Effector memory CD8-positive, alpha-beta T cell (primary cell): Measurements from ENCODE around the gene ARFGAP1.

ENCODE experiments used
- ATAC-seq: fragments of 150-1000 bp; cut with Tn5 transposase; replicated peaks from 2 replicates; pipeline ENCODE4 v1.10.0; 2021; ENCODE audit warnings: mild to moderate bottlenecking, moderate library complexity
- DNase-seq, 3 experiments: peaks; one replicate each; pipeline ENCODE4 v3.0.0; 2021
- H3K27ac Mint-ChIP-seq, 2 donors: one replicate each; pipeline ENCODE4 v1.8.0; 2022; ENCODE audit warnings: mild to moderate bottlenecking in 2 of 2, mixed read lengths in 2 of 2, moderate library complexity in 2 of 2
- H3K27me3 Mint-ChIP-seq, 2 donors: one replicate each; pipeline ENCODE4 v1.8.0; 2022; ENCODE audit warnings: mixed read lengths in 2 of 2
- H3K36me3 Mint-ChIP-seq: one replicate; pipeline ENCODE4 v1.8.0; 2022; ENCODE audit warnings: mild to moderate bottlenecking, moderate library complexity, mixed read lengths; ENCODE audit not compliant: insufficient read depth
- H3K4me1 Mint-ChIP-seq, 2 donors: one replicate each; pipeline ENCODE4 v1.8.0; 2022; ENCODE audit warnings: low read depth in 2 of 2, mixed read lengths in 2 of 2
- H3K4me3 Mint-ChIP-seq, 2 donors: one replicate each; pipeline ENCODE4 v1.8.0; 2022; ENCODE audit warnings: mild to moderate bottlenecking in 2 of 2, mixed read lengths in 2 of 2, moderate library complexity in 2 of 2
- H3K9me3 Mint-ChIP-seq, 2 donors: one replicate each; pipeline ENCODE4 v1.8.0; 2022; ENCODE audit warnings: mixed read lengths in 2 of 2

Gene ARFGAP1

GRCh38 chr20:63309261-63310071, 36.9 kb downstream of the ARFGAP1 start:
- Mint-ChIP-seq H3K36me3 (no peaks in the 10 kb centered on the region), H3K27me3 (peaks cover 13 to 41% of the 10 kb centered on the region in 2 donors), H3K27ac (no peak overlapping the region), H3K9me3 (no peaks in the 10 kb centered on the region), H3K4me3 (no peak overlapping the region), H3K4me1 (peaks cover 3 to 4% of the 10 kb centered on the region in 2 donors)
- DNase-seq (peak in 1 of 3 experiments; percentile 22), ATAC-seq (no peak)

- Mint-ChIP-seq H3K36me3 (no peaks in the 10 kb centered on the region), H3K9me3 (no peaks in the 10 kb centered on the region), H3K4me3 (no peak overlapping the region), H3K4me1 (peaks cover 3 to 4% of the 10 kb centered on the region in 2 donors), H3K27ac (no peak overlapping the region), H3K27me3 (peaks cover 7 to 39% of the 10 kb centered on the region in 2 donors)
- no peak for ATAC-seq
- DNase-seq = no peak
Measured at GRCh38 chr20:63310265-63310991, 37.8 kb downstream of the ARFGAP1 start.

- H3K36me3 Mint-ChIP-seq = no peaks in the 10 kb centered on the region
- peaks cover 12 to 44% of the 10 kb centered on the region in 2 donors for H3K27me3 Mint-ChIP-seq
- no peaks in the 10 kb centered on the region for H3K9me3 Mint-ChIP-seq
- H3K27ac Mint-ChIP-seq = no peak overlapping the region
- ATAC-seq (no peak), DNase-seq (no peak)
- H3K4me3 Mint-ChIP-seq = no peak overlapping the region
- peaks cover 3 to 4% of the 10 kb centered on the region in 2 donors for H3K4me1 Mint-ChIP-seq
Measured at GRCh38 chr20:63311186-63311832, 38.7 kb downstream of the ARFGAP1 start.

- no peaks in the 10 kb centered on the region for H3K9me3 Mint-ChIP-seq
- H3K27ac Mint-ChIP-seq = no peak overlapping the region
- ATAC-seq = no peak
- no peak for DNase-seq
- H3K36me3 Mint-ChIP-seq = no peaks in the 10 kb centered on the region
- H3K27me3 Mint-ChIP-seq = peaks cover 12 to 44% of the 10 kb centered on the region in 2 donors
- peaks cover 3 to 4% of the 10 kb centered on the region in 2 donors for H3K4me1 Mint-ChIP-seq
- H3K4me3 Mint-ChIP-seq = no peak overlapping the region
Measured at GRCh38 chr20:63311833-63312243, 39.2 kb downstream of the ARFGAP1 start.

GRCh38 chr20:63312273-63312672, 39.7 kb downstream of the ARFGAP1 start:
- no peaks in the 10 kb centered on the region for H3K9me3 Mint-ChIP-seq
- no peak overlapping the region for H3K4me3 Mint-ChIP-seq
- peaks cover 12 to 44% of the 10 kb centered on the region in 2 donors for H3K27me3 Mint-ChIP-seq
- no peak for DNase-seq
- H3K36me3 Mint-ChIP-seq = no peaks in the 10 kb centered on the region
- no peak for ATAC-seq
- H3K27ac Mint-ChIP-seq = no peak overlapping the region
- peaks cover 3 to 4% of the 10 kb centered on the region in 2 donors for H3K4me1 Mint-ChIP-seq

DNA sequence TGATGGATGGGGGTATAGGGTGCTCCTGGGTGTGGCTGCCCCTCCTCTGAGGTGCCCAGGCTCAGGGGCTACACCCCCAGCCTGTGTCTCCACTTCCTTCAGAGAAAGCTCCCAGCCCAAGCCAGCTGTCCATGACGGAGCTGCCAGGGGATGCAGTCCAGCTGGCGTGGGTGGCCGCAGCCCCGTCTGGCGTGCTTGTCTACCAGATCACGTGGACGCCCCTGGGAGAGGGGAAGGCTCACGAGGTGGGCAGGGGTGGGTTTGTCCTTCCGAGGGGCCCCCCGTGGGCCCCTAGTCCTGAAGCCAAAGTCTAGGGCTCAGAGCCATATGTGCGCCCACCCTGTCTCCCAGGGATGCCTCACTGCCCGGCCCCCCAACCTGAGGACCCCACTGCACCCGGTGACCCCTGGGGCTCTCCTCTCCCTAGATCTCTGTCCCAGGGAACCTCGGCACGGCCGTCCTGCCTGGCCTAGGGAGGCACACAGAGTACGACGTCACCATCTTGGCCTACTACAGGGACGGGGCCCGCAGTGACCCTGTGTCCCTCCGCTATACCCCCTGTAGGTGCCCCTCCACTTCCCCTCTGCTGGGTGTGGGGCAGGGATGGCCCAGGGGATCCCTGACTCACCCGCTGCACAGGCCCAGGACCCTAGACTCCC, 40.2 kb downstream of the ARFGAP1 start:
- H3K27ac Mint-ChIP-seq = no peak overlapping the region
- DNase-seq (no peak), ATAC-seq (no peak)
- peaks cover 12 to 44% of the 10 kb centered on the region in 2 donors for H3K27me3 Mint-ChIP-seq
- H3K4me1 Mint-ChIP-seq = peaks cover 3 to 4% of the 10 kb centered on the region in 2 donors
- no peaks in the 10 kb centered on the region for H3K36me3 Mint-ChIP-seq
- no peak overlapping the region for H3K4me3 Mint-ChIP-seq
- no peaks in the 10 kb centered on the region for H3K9me3 Mint-ChIP-seq

GRCh38 chr20:63313349-63314014, 40.9 kb downstream of the ARFGAP1 start:
- Mint-ChIP-seq H3K4me3 (no peak overlapping the region), H3K9me3 (no peaks in the 10 kb centered on the region), H3K4me1 (peaks cover 3 to 4% of the 10 kb centered on the region in 2 donors), H3K27me3 (peaks cover 12 to 44% of the 10 kb centered on the region in 2 donors), H3K36me3 (no peaks in the 10 kb centered on the region), H3K27ac (no peak overlapping the region)
- DNase-seq = no peak
- ATAC-seq = no peak

DNA sequence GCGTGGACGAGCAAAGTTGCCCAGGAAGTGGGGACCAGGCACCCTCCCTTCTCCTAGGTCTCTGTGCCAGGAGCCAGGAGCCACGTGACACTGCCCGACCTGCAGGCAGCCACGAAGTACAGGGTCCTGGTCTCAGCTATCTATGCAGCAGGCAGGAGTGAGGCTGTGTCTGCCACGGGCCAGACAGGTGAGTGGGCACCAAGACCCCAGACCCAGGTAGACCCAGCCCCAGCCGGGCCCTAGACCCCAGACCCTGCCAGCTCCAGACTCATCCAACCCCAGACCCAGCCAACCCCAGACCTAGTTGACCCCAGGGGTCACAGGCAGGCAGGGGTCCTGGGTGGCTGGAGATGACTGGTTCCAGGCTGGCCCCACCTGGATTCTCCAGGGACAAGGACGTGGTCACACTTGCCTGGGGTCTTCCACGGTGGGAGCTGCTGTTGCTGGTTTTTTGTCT, 41.4 kb downstream of the ARFGAP1 start:
- ATAC-seq (no peak), DNase-seq (no peak)
- H3K36me3 Mint-ChIP-seq = no peaks in the 10 kb centered on the region
- H3K27ac Mint-ChIP-seq = no peak overlapping the region
- H3K4me1 Mint-ChIP-seq = peaks cover 3 to 4% of the 10 kb centered on the region in 2 donors
- H3K9me3 Mint-ChIP-seq = no peaks in the 10 kb centered on the region
- H3K4me3 Mint-ChIP-seq = no peak overlapping the region
- H3K27me3 Mint-ChIP-seq = peaks cover 12 to 44% of the 10 kb centered on the region in 2 donors

- Mint-ChIP-seq H3K9me3 (no peaks in the 10 kb centered on the region), H3K27ac (no peak overlapping the region), H3K4me1 (peaks cover 2 to 3% of the 10 kb centered on the region in 2 donors), H3K36me3 (no peaks in the 10 kb centered on the region), H3K4me3 (no peak overlapping the region), H3K27me3 (peaks cover 9 to 45% of the 10 kb centered on the region in 2 donors)
- ATAC-seq (no peak), DNase-seq (no peak)
Measured at GRCh38 chr20:63314566-63315239, 42.1 kb downstream of the ARFGAP1 start.

- no peaks in the 10 kb centered on the region for H3K36me3 Mint-ChIP-seq
- DNase-seq (no peak), ATAC-seq (no peak)
- H3K9me3 Mint-ChIP-seq = no peaks in the 10 kb centered on the region
- no peak overlapping the region for H3K27ac Mint-ChIP-seq
- peaks cover 6 to 41% of the 10 kb centered on the region in 2 donors for H3K27me3 Mint-ChIP-seq
- no peak overlapping the region for H3K4me3 Mint-ChIP-seq
- H3K4me1 Mint-ChIP-seq = peaks cover 0 to 3% of the 10 kb centered on the region in 2 donors
Measured at GRCh38 chr20:63315240-63315689, 42.7 kb downstream of the ARFGAP1 start.

GRCh38 chr20:63315731-63316491, 43.3 kb downstream of the ARFGAP1 start:
- H3K4me1 Mint-ChIP-seq = peaks cover 0 to 3% of the 10 kb centered on the region in 2 donors
- DNase-seq (no peak), ATAC-seq (no peak)
- no peaks in the 10 kb centered on the region for H3K36me3 Mint-ChIP-seq
- H3K9me3 Mint-ChIP-seq = no peaks in the 10 kb centered on the region
- H3K27ac Mint-ChIP-seq = no peak overlapping the region
- H3K4me3 Mint-ChIP-seq = no peak overlapping the region
- H3K27me3 Mint-ChIP-seq = peaks cover 6 to 37% of the 10 kb centered on the region in 2 donors
